Heart left ventricle (tissue), 16 donors: ENCODE results near the gene DBX1. TPM values are rescaled to one million over a fixed set of nuclear protein-coding genes. Genes with fewer than 3 reads are reported as not detected.

Experiments used
- ATAC-seq, 4 donors: fragments of 200-7000 bp; cut with Tn5 transposase; one replicate each; pipeline ENCODE4 v1.9.1; 2020 to 2022; ENCODE audit warnings: moderate library complexity in 4 of 4, mild to moderate bottlenecking in 3 of 4, moderate number of reproducible peaks in 1 of 4
- DNase-seq, 5 donors: peaks; one replicate each; pipeline ENCODE4 v3.0.0-alpha.2; 2020
- H3K27ac ChIP-seq, 12 donors: fragments of 200-600 bp; sonication (generic) in 4 of 12; one replicate each; pipeline versions ENCODE4 v1.5.0 to v1.8.0; 2016 to 2022; ENCODE audit warnings: mild to moderate bottlenecking in 2 of 12
- H3K27me3 ChIP-seq, 9 donors: fragments of 200-600 bp; sonication (generic) in 2 of 9; one replicate each; pipeline versions ENCODE4 v1.5.1 to v1.8.0; 2016 to 2022; ENCODE audit warnings: mild to moderate bottlenecking in 3 of 9
- H3K36me3 ChIP-seq, 9 donors: fragments of 200-600 bp; sonication (generic) in 2 of 9; one replicate each; pipeline versions ENCODE4 v1.5.0 to v1.8.0; 2018 to 2022; ENCODE audit warnings: mild to moderate bottlenecking in 2 of 9
- H3K4me1 ChIP-seq, 12 donors: fragments of 200-600 bp; sonication (generic) in 4 of 12; one replicate each; pipeline versions ENCODE4 v1.5.0 to v1.8.0; 2016 to 2022; ENCODE audit warnings: mild to moderate bottlenecking in 3 of 12
- H3K4me3 ChIP-seq, 12 donors: fragments of 200-600 bp; sonication (generic) in 4 of 12; one replicate each; pipeline versions ENCODE4 v1.5.0 to v1.8.0; 2017 to 2022; ENCODE audit warnings: mild to moderate bottlenecking in 9 of 12, moderate library complexity in 4 of 12
- H3K9me3 ChIP-seq, 12 donors: fragments of 200-600 bp; sonication (generic) in 4 of 12; one replicate each; pipeline versions ENCODE4 v1.5.0 to v1.8.0; 2016 to 2022; ENCODE audit warnings: mild to moderate bottlenecking in 1 of 12
- CTCF ChIP-seq, 12 donors: fragments of 200-600 bp; sonication (generic) in 4 of 12; IDR thresholded peaks; one replicate each; pipeline versions ENCODE4 v1.5.0 to v1.8.0; 2018 to 2022; ENCODE audit warnings: antibody characterized with exemption in 12 of 12, mild to moderate bottlenecking in 5 of 12
- POLR2A ChIP-seq, 2 donors: fragments of 450-650 bp; IDR thresholded peaks; one replicate each; pipeline ENCODE4 v1.6.1; 2017; ENCODE audit warnings: antibody characterized with exemption in 2 of 2, mild to moderate bottlenecking in 2 of 2, moderate library complexity in 2 of 2
- WGBS, 4 donors: extraction: QIAGEN DNeasy Blood & Tissue Kit in 2 of 4; methylation state at CpG; one replicate each; pipeline versions ENCODE4 v1.1.5 to v1.1.7; 2013 to 2018; 5-methylcytosine and 5-hydroxymethylcytosine counted together
- intact Hi-C, 10 donors: fragments of 100-400 bp; cut with DNase I; formaldehyde crosslinking; loops; one replicate each; pipeline versions ENCODE4 v1.11.1 to v1.14.2; 2022
- polyA plus RNA-seq, 2 donors: library from polyadenylated mRNA; stranded (reverse); fragments of 200-250 nt; gene quantifications; one replicate each; pipeline ENCODE4 v1.2.3, GENCODE V29; 2013
- total RNA-seq, 9 donors: library from RNA; depleted of rRNA in 2 of 9; stranded (reverse); fragments of >200 nt in 2 of 9; fragmentation: NEBNext Ultra II Directional in 3 of 9; extraction: Animal tissue kit (Norgen Biotek cat#: 25700) in 3 of 9; gene quantifications; one replicate each; pipeline versions ENCODE4 v1.1.0 to v1.2.4, GENCODE V29; 2016 to 2023
- donor health status: ischemic (EF 13 %, LVEDD 7.1; RV severe dilation, severe dysfunction).
- donor health status: healthy with polysubstance abuse.
- donor health status: DM: no; HTN: yes; CAD: no.
- donor health status: DM: no; HTN: no; CAD: no.
- donor health status: ischemic (EF 25% LVEDD 6.9; RV normal size, moderate dysfunction).
- donor health status: ischemic (EF 25% LVEDD 5.7; RV mildly dilated, moderate dysfunction).
- donor health status: healthy.
- donor health status: DM: yes; HTN: yes; CAD: no.
- donor health status: ischemic (EF 35%, LVEDD 5.7; RV mildly dilated, moderate dysfunction).
- donor health status: nonischemic (EF 11% LVEDD 7.7; RV severe dilation, severe dysfunction).
- donor health status: DM: yes; HTN: yes; CAD: no.
- donor health status: PGD.
- donor health status: ischemic (EF 29% LVEDD 5.4; RV normal size, mild dysfunction).
- donor health status: nonischemic (EF 23%, LVEDD 6.1; RV moderate dilation, normal function).

DBX1 gene
- total and polyA plus RNA-seq, 11 donors = not detected

DNA sequence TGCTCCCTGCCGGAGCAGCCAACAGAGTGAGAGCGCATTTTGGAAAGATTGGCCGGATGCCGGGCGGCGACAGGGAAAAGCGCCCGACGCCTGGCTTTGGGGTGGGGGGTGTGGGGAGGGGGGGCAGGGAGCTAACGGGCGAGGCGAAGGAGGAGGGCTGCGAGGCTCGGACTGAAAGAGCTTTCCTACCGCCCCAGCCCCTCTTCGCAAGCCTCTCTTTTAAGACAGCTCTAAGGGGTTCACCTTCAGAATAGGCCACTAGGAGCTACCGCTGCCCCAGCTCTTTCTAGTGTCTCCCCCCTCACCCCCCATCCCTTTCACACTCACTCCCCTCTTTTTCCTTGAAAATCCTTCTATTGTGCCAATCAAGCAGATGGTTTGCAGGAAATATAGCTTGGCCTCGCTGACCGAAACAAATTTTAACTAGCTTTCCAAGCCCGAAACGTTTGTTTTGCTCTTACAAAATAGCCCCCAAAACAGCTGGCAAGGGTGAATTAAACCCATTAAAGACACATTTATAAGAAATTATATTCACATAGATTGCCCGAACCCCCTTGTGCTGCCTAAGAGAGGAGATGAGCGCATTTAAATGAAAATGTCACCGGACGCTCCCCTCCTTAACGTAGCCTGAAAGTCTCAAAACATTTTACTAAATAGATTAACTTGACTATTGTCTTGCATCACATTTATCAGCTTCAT, 3.7 kb upstream of the DBX1 start:
- no peak for TF ChIP-seq CTCF (IDR thresholded peaks at IDR 0.05)
- no peak for TF ChIP-seq POLR2A (IDR thresholded peaks at IDR 0.05)
- H3K4me3 ChIP-seq = peak overlapping the region in 10 of 12 donors; percentile 13 to 50 (median 33)
- H3K27me3 ChIP-seq = peaks cover 44 to 100% (median 95%) of the 10 kb centered on the region in 9 donors
- no peak overlapping the region for H3K27ac ChIP-seq
- intact Hi-C loops = no loop called here
- 8 to 12% (median 11%) methylated on average over 25 to 26 of the region's 26 CpGs for WGBS, 4 donors
- peaks cover 0 to 25% (median 10%) of the 10 kb centered on the region in 12 donors for H3K4me1 ChIP-seq
- ATAC-seq (no peak), DNase-seq (no peak)
- peaks cover 0 to 3% (median 0%) of the 10 kb centered on the region in 12 donors for H3K9me3 ChIP-seq
- no peaks in the 10 kb centered on the region for H3K36me3 ChIP-seq

DNA sequence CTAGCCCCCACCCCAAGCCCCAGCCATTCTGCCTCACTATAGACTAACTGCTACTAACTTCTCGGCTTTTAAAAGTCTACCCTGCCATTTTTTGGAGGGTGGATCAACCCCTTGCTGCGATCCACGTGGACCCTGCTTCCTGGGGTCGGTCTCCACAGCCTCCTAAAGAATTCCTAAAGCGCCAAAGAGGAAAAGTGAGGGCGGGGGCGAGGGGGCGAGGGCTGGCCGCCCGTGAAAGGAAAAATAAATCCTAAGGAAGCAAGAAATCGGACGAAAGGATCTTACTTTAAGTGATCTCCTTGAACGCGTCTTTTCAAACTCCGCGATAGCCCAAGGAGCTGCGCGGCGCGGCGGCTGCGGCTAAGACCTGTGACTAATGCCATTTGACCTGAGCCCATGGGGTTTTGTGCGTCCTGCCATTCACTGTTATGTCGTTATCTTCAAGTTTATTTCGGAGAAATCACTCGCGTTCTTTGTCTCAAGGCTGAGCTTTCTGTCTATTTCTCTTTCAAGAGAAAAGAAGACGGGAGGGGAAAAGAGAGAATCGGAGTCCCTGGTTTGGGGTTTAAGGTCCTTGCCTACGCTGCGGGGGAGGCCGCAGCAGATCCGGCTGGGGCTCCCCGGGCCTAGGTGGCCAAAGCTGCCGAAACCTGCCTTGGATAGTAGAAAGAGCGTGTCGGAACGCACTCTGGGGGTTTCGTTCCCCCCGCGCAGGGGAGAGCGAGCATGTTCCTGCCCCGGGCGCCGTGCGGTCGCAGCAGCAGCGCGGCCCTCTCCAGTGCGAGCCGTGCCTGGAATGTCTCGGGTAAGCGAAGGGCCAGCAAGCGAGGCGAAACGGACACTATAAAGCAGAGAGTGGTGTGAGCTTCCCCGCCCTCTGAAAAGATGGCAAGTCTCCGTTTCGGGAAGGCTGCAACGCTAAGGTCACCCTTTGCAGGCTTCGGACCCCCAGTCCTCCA, 2.8 kb upstream of the DBX1 start:
- Histone ChIP-seq H3K36me3 (no peaks in the 10 kb centered on the region), H3K4me3 (peak overlapping the region in 11 of 12 donors; percentile 13 to 50 (median 32)), H3K4me1 (peaks cover 0 to 25% (median 10%) of the 10 kb centered on the region in 12 donors), H3K27me3 (peaks cover 45 to 100% (median 94%) of the 10 kb centered on the region in 9 donors), H3K9me3 (no peaks in the 10 kb centered on the region), H3K27ac (no peak overlapping the region)
- WGBS, 4 donors = 1 to 6% (median 2%) methylated on average over 52 to 61 of the region's 61 CpGs
- TF ChIP-seq POLR2A (IDR thresholded peaks at IDR 0.05) = no peak
- TF ChIP-seq CTCF (IDR thresholded peaks at IDR 0.05) = no peak
- intact Hi-C loops = no loop called here
- DNase-seq (no peak), ATAC-seq (peak in 3 of 4 donors; percentile 43 to 51 (median 49))

DNA sequence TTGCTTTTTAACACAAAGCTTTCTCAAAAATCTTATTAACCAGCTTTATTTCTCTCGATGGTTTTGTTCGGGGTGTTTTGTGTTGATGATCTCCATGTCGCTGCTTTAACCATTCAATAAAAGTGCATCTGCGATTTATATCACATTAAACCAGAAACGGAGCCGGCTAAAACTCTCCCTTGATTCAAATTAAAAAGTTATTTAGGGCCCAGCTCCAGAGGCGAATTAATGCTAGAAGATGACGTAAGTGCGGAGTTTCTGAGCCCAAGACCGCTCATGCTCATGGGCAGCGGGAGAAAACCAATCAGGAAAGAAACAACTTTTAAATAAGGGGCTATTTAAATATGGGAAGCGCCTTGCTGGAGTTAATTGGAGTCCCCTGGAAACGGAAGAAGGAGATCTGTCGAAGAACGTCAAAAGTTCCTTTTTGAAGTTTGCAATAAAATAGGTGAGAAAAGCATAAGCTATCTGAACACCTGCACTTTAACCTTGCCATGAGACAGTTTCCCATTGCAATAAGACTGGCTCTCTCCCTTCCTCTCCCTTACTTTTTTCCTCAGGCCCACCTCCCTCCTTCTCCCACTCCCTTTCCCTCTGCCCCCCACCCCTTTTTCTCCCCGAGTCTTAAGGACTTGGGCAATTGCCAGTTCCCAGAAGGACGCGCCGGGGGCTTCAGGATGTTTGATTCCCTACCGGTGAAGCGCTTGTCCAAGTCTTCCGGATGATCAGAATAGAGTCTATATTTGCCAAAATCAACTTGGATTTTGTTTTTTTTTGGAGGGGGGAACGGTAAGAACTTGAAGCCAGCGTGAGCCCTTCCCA, 1.9 kb upstream of the DBX1 start:
- Histone ChIP-seq H3K27me3 (peaks cover 50 to 100% (median 98%) of the 10 kb centered on the region in 9 donors), H3K4me3 (no peak overlapping the region), H3K4me1 (peaks cover 0 to 29% (median 13%) of the 10 kb centered on the region in 12 donors), H3K9me3 (no peaks in the 10 kb centered on the region), H3K27ac (no peak overlapping the region), H3K36me3 (no peaks in the 10 kb centered on the region)
- DNase-seq = no peak
- no peak for ATAC-seq
- TF ChIP-seq CTCF (IDR thresholded peaks at IDR 0.05) (no peak), POLR2A (IDR thresholded peaks at IDR 0.05) (no peak)
- intact Hi-C loops = no loop called here
- 2 to 4% (median 4%) methylated on average over 24 of the region's 24 CpGs for WGBS, 4 donors
